ENCODE data around the gene STPG3.

The STPG3 gene

DNA sequence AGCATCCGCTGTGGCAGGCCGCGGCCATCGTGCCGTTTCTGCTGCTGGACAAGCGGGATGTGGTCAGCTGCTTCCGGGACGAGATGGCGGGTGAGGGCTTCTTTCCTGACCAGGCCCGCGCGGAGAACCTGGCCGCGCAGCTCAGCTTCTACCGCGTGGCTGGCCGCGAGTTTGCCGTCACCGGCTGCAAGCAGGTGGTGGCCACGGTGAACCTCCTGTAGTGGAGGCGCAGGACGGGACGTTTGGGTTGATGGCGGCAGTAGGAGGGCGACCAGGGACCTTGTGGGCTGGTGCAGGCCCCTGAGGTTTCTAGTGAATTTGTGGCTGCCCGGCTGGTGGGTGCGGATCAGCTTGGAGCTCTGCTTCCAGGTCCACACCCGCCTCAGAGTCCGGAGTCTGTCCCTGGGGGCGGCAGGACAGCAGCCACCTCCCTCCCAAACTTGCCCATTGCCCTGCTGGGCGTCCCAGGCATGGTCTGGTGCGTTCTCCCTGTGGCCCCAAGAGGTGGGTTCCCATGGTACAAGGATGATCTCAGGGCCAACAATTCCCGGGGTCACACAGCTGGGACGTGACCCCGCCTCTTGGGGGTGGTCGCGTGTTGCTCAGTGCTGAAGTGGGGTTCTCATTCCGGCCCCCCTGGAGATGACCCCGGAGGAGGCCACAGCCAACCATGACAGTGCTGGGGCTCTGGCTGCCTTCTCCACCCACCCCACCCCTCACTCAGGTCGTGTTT, 28.8 kb downstream of the STPG3 start:
- DNase-seq (ENCODE audit: low spot score), result no peak

DNA sequence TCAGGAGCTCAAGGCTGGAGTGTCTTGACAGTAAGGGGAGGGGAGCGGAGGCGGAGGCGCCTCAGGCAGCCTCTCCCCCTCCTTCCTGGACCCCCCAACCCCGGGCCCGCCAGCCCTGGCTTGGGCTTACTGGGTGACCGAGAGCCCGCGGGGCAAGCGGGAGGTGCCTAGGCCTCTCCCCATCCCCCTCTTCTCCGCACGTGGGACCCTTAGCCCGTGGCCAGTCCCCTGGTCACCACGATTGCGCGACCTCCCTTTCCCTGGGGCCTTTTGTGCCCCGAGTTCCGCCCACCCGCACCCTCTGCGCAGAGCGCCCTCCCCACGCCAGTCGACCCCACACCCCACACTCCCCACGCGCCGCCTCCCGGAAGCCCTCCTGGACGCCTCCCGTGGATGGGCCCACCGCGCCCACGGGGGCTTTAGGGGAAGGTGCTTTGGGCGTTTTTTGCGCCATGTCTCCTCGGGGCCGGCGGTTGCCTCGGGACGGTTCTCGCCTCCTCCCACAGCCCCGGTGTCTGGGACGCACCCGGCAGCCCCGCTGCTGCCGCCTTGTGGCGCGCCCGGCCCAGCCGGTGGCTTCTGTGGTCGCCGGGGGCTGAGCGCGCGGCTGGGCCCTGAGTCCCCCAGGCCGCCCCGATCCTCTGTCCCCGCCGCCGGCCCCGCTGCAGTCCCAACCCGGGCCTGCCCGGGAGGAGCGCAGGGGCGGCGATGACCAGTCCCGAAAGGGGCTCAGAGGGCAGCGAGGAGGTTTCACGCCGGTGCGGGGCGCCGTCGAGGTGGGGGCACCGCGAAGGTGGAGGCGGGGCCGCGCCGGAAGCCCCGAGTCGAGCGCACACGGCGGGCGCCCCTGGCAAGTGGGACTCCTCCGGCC, 29.6 kb downstream of the STPG3 start:
- no peak for DNase-seq (ENCODE audit: low spot score)

GRCh38 chr9:137281345-137282116, 30.4 kb downstream of the STPG3 start:
- DNase-seq (ENCODE audit: low spot score), result no peak

GRCh38 chr9:137286975-137287383, 35.9 kb downstream of the STPG3 start:
- DNase-seq (ENCODE audit: low spot score), result peak; percentile 89

DNA sequence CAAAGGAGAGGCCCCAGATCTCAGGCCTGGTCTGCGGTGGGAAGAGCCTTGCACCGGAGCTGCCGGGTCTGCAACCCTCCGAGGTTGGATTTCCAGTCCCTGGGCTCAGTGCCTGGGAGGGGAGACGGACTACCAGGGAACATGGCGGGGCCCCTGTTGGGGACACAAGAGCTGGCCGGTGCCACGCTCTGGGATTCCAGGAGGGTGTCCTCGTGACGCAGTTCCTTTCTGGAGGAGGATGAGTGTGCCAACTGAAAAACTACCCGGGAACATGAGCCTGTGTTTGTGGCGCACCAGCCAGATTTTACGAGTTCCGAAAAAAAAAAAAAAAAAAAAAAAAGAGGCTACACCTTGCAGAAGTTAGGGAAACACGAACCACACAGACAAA, 42.0 kb downstream of the STPG3 start:
- DNase-seq (ENCODE audit: low spot score), result no peak

GRCh38 chr9:137293482-137294090, 42.5 kb downstream of the STPG3 start:
- DNase-seq (ENCODE audit: low spot score), result no peak

GRCh38 chr9:137294091-137294680, 43.1 kb downstream of the STPG3 start:
- peak; percentile 87 for DNase-seq (ENCODE audit: low spot score)

GRCh38 chr9:137294681-137295237, 43.7 kb downstream of the STPG3 start:
- DNase-seq (ENCODE audit: low spot score), result peak; percentile 55

DNA sequence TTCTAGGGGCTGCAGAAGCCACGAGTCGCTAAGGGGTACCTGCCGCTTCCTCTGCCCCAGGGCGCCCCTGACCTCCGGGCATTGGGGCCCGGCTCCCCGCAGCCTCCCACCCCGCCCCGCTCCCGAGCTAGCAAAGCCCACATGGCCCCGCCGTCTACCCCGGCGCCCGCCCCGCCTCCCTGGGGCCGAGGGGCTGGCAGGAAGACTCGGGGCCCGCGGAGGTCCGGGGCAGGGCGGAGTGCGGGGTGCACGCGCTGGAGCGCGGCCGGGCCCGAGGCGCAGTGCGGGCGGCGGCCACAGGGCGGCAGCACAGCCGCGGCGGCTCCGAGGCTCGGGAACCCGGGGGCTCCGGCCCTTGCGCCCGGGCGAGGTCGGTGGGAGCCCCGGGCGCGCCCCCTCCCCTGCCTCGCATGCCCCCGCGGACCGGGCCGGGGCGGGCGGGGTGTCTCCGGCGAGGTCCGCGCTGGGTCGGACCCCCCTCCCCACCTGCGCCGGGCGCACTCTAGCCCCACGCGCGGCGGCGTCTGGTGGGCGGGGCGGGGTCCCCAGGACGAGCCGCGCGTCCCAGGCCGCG, 44.2 kb downstream of the STPG3 start:
- DNase-seq (ENCODE audit: low spot score), result peak; percentile 59

- no peak for DNase-seq (ENCODE audit: low spot score)
Measured at GRCh38 chr9:137295849-137296669, 45.0 kb downstream of the STPG3 start.

- DNase-seq (ENCODE audit: low spot score), result no peak
Measured at GRCh38 chr9:137296670-137297664, 45.9 kb downstream of the STPG3 start.

DNA sequence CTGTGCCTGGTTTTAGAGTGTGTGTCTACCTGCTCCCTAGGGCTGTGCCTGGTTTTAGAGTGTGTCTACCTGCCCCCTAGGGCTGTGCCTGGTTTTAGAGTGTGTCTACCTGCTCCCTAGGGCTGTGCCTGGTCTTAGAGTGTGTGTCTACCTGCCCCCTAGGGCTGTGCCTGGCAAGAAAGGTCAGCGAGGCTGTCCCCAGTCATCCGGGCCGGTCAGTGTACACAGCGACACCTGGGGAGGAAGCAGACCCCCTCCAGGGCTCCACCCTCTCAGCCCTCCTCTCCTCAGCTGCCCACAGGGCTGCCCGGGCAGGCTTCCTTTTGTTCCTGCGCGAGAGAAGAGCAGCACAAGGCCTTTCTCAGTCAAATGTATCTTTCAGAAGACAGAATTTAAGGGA, 46.9 kb downstream of the STPG3 start:
- no peak for DNase-seq (ENCODE audit: low spot score)

DNA sequence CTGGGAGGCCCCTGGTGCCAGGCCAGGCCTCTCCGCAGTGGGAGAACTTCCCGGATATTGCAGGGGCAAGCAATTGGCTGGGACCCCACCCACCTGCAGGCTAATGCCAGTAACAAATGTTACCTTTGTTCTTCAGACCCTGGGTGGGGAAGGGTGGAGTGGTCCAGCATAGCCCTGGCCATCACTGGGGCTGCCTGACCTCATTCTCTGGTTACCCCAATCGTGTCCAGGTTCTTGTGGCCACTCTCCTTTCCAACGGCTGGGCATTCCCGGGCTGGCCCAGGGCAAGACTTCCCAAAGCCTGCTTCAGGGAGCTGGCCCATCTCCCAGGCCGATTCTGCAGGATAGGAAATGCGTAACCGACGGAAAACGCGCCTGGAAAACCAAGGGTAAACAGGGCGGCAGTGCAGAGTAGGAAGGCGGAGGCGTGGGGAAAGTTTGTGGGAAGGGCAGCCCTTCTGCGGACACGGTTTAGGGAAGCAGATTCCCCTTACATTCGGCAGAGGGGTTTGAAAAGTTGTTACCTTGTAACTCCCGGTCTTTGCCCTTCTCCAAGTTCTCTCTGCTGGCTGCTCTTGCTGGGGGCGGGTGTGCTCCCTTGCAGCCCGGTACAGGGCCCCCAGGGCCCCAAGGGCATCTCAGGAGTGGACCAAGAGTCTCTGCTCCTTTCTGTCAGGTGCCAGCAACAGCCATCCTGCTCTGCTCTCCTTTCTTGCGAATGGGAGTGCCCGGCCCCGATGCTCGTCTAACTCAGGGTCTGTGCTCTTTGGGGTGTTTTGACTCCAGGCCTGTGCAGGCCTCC, 47.5 kb downstream of the STPG3 start:
- no peak for DNase-seq (ENCODE audit: low spot score)

- DNase-seq (ENCODE audit: low spot score), result no peak
Measured at GRCh38 chr9:137299203-137299565, 48.1 kb downstream of the STPG3 start.

GRCh38 chr9:137299938-137300337, 48.9 kb downstream of the STPG3 start:
- DNase-seq (ENCODE audit: low spot score), result peak; percentile 68

DNA sequence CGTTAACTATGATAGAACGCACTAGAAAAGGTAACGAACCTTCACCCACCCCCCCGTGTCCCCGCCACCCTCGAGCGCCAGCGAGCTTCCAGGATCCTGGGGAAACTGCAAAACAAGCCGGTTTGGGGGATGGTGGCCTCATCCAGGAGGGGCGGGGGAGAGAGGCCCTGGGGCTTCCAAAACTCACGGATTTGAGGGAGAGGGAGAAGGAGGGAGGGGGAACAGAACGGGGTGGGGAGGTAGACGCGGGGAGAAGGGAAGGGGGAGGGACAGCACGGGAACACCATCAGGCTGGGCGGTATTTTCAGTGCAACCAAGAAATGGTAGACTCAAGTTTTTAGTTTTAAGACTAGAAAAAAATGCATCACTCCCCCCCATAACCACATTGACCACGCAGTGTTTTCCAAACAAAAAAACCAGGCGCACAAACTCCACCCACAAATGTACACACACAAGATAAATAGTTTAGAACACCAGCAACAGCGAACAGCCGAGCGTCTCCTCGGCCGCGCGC, 49.5 kb downstream of the STPG3 start:
- peak; percentile 82 for DNase-seq (ENCODE audit: low spot score)

GRCh38 chr9:137301081-137301947, 50.2 kb downstream of the STPG3 start:
- peak; percentile 88 for DNase-seq (ENCODE audit: low spot score)
